Tibial nerve (tissue), 4 donors: ENCODE results near the gene CADPS2.

Experiments used
- CTCF ChIP-seq, 5 experiments: fragments of 200-600 bp in 3 of 5; fragments of 450-650 bp in 2 of 5; sonication (generic) in 3 of 5; IDR thresholded peaks; one replicate each; pipeline ENCODE4 v1.5.1; 2016 to 2019; ENCODE audit warnings: antibody characterized with exemption in 5 of 5, mild to moderate bottlenecking in 3 of 5, moderate library complexity in 2 of 5
- EP300 ChIP-seq, 2 donors: sonication (generic); formaldehyde crosslinking; IDR thresholded peaks; one replicate each; pipeline ENCODE4 v1.6.1; 2017; ENCODE audit warnings: antibody characterized with exemption in 2 of 2, mild to moderate bottlenecking in 1 of 2
- POLR2A ChIP-seq, 2 donors: fragments of 450-650 bp; IDR thresholded peaks; one replicate each; pipeline ENCODE4 v1.6.1; 2017; ENCODE audit warnings: antibody characterized with exemption in 2 of 2, mild to moderate bottlenecking in 2 of 2, moderate library complexity in 2 of 2

- TF ChIP-seq CTCF (IDR thresholded peaks at IDR 0.05), result no peak
- no peak for TF ChIP-seq EP300 (IDR thresholded peaks at IDR 0.05)
- no peak for TF ChIP-seq POLR2A (IDR thresholded peaks at IDR 0.05)
These were observed 285.6 kb downstream of the CADPS2 start for GRCh38 chr7:122600630-122601029.
